H1 (cell line): ENCODE results near the gene DVL3. TPM values are rescaled to one million over a fixed set of nuclear protein-coding genes. Genes with fewer than 3 reads are reported as not detected.

Source experiments
- CBX5 ChIP-seq: fragments of 300-800, 300-1000 bp; sonication (generic); IDR thresholded peaks from 2 replicates; pipeline ENCODE4 v1.7.1; 2016; ENCODE audit warnings: antibody characterized with exemption, low read length, low read depth
- CTCF ChIP-seq, 3 experiments: IDR thresholded peaks; 1 replicate in 2 of 3; 2 replicates in 1 of 3; pipeline versions ENCODE4 v1.5.1 to v1.6.1; 2011; ENCODE audit warnings: low read length in 3 of 3, mild to moderate bottlenecking in 3 of 3, inconsistent platforms in 2 of 3, low read depth in 1 of 3, moderate library complexity in 1 of 3; ENCODE audit not compliant: insufficient read depth in 1 of 3; ENCODE audit errors: control extremely low read depth in 1 of 3
- KDM5A ChIP-seq: fragments of 200-600 bp; IDR thresholded peaks from 2 replicates; pipeline ENCODE4 v1.7.1; 2012; ENCODE audit warnings: mild to moderate bottlenecking, low read length, inconsistent platforms, mixed read lengths
- POU5F1 ChIP-seq: IDR thresholded peaks from 2 replicates; pipeline ENCODE4 v1.6.1; 2011; ENCODE audit warnings: low read depth, mild to moderate bottlenecking, low read length, moderate library complexity
- USF2 ChIP-seq: IDR thresholded peaks from 2 replicates; pipeline ENCODE4 v1.6.1; 2011; ENCODE audit warnings: low read length, improper control_type of control experiment
- polyA plus RNA-seq, 7 experiments: library from polyadenylated mRNA; depleted of rRNA in 3 of 7; stranded (reverse) in 5 of 7; unstranded in 2 of 7; fragments of >200 nt in 5 of 7; fragments of 200-250 nt in 2 of 7; gene quantifications; 1 replicate in 5 of 7; 2 replicates in 1 of 7; 4 replicates in 1 of 7; pipeline versions ENCODE4 v1.2.1 to v1.2.3, GENCODE V29; 2011 to 2013; ENCODE audit warnings: missing spikeins in 2 of 7, mixed read lengths in 2 of 7
- total RNA-seq: library from RNA; stranded (reverse); fragmentation: NEBNext Ultra II Directional; extraction: Animal tissue kit (Norgen Biotek cat#: 25700); gene quantifications from 2 replicates; pipeline ENCODE4 v1.2.1, GENCODE V29; 2021

Gene DVL3
- total and polyA plus RNA-seq, 2 of the 8 experiments (the other 6 are each of a cell fraction or from before 2014, with no cell fraction given), result 38.5 to 66.6 TPM

GRCh38 chr3:184188080-184188479 is 32.9 kb downstream of the DVL3 start (continued):
- TF ChIP-seq CTCF (IDR thresholded peaks at IDR 0.05; ENCODE audit: control extremely low read depth in 1 of 3, insufficient read depth in 1 of 3, low read depth in 1 of 3, low read length in 3 of 3) (no peak), CBX5 (no peak), KDM5A (no peak), POU5F1 (no peak), USF2 (no peak)
